GM19455 (cell line): Measurements from ENCODE around the gene TAS2R4.
"Not testable (repeated sequence)": the region's sequence is repeated elsewhere in the genome, so short reads cannot be mapped to it uniquely, and the experiment has no call there.

ENCODE experiments used
- ATAC-seq: cut with Tn5 transposase; IDR thresholded peaks from one replicate; pipeline ENCODE4 v1.9.1; 2021; ENCODE audit not compliant: unreplicated experiment

TAS2R4 gene

GRCh38 chr7:141822432-141822831 lies 46.0 kb downstream of the TAS2R4 start:
- ATAC-seq, result not testable (repeated sequence)
